SK-N-MC (cell line): Measurements from ENCODE around the gene RNF17.

Experiments
- EZH2 ChIP-seq: fragments of 200-600 bp; sonication (generic); IDR thresholded peaks from one replicate; pipeline ENCODE4 v1.6.1; 2017; ENCODE audit warnings: antibody characterized with exemption
- FOXP2 ChIP-seq: optimal IDR thresholded peaks from 2 replicates; pipeline ENCODE3; 2011; ENCODE audit warnings: mild to moderate bottlenecking, moderate library complexity; ENCODE audit not compliant: insufficient read depth; ENCODE audit errors: extremely low read length, control extremely low read depth
- POLR2AphosphoS5 ChIP-seq: IDR thresholded peaks from 2 replicates; pipeline ENCODE4 v1.6.1; 2012; ENCODE audit warnings: mild to moderate bottlenecking, low read depth, low read length, borderline replicate concordance

GRCh38 chr13:24868874-24869273, 104.9 kb downstream of the RNF17 start:
- TF ChIP-seq EZH2 (no peak), POLR2AphosphoS5 (no peak), FOXP2 (no peak)
